NCI-H1436 treated with DMSO at 0.1 percent for 48 hours (cell line): ENCODE results near the gene LENEP.

Experiments used
- DNase-seq: peaks from one replicate; lab custom pipeline; 2025; lab: John Stamatoyannopoulos, UW

The LENEP gene

GRCh38 chr1:155029513-155030242 lies 36.3 kb downstream of the LENEP start:
- no peak for DNase-seq

- no peak for DNase-seq
Observed at GRCh38 chr1:155030243-155030795, 36.9 kb downstream of the LENEP start.

GRCh38 chr1:155030899-155031298 lies 37.5 kb downstream of the LENEP start:
- no peak for DNase-seq

GRCh38 chr1:155032886-155033285 lies 39.5 kb downstream of the LENEP start:
- no peak for DNase-seq

- no peak for DNase-seq
Observed at GRCh38 chr1:155033524-155033923, 40.1 kb downstream of the LENEP start, which contains the start of the genes DCST1 and DCST2. Gene DCST1 (plus strand): TSS chr1:155033824. CDS start chr1:155034037, 213 bp downstream. Gene DCST2 (minus strand): TSS chr1:155033781. CDS start chr1:155033701, 80 bp downstream.

- no peak for DNase-seq
Observed at GRCh38 chr1:155034318-155035208, 41.2 kb downstream of the LENEP start.

GRCh38 chr1:155035936-155036335 lies 42.5 kb downstream of the LENEP start:
- no peak for DNase-seq

- no peak for DNase-seq
Observed at GRCh38 chr1:155037043-155037442, 43.7 kb downstream of the LENEP start.

GRCh38 chr1:155037851-155038441 lies 44.6 kb downstream of the LENEP start:
- no peak for DNase-seq

GRCh38 chr1:155038602-155039307 lies 45.4 kb downstream of the LENEP start:
- DNase-seq = no peak

- DNase-seq = no peak
Observed at GRCh38 chr1:155039308-155039669, 45.9 kb downstream of the LENEP start.

- no peak for DNase-seq
Observed at GRCh38 chr1:155040358-155041093, 47.1 kb downstream of the LENEP start.

GRCh38 chr1:155042789-155043188 lies 49.4 kb downstream of the LENEP start:
- DNase-seq = no peak

- DNase-seq = no peak
Observed at GRCh38 chr1:155043301-155043702, 49.9 kb downstream of the LENEP start.

- DNase-seq = no peak
Observed at GRCh38 chr1:155043793-155044192, 50.4 kb downstream of the LENEP start.
